GM12801 (cell line): Measurements from ENCODE around the gene EPHB1.

Experiments used
- TF ChIP-seq, protein P1 (sequence below): IDR thresholded peaks from one replicate; pipeline ENCODE4 v1.5.1; 2011; ENCODE audit warnings: control low read depth; ENCODE audit not compliant: insufficient read length; ENCODE audit errors: extremely low read depth

Gene EPHB1

GRCh38 chr3:134885877-134886621, 91.0 kb downstream of the EPHB1 start:
- TF ChIP-seq, protein P1, sequence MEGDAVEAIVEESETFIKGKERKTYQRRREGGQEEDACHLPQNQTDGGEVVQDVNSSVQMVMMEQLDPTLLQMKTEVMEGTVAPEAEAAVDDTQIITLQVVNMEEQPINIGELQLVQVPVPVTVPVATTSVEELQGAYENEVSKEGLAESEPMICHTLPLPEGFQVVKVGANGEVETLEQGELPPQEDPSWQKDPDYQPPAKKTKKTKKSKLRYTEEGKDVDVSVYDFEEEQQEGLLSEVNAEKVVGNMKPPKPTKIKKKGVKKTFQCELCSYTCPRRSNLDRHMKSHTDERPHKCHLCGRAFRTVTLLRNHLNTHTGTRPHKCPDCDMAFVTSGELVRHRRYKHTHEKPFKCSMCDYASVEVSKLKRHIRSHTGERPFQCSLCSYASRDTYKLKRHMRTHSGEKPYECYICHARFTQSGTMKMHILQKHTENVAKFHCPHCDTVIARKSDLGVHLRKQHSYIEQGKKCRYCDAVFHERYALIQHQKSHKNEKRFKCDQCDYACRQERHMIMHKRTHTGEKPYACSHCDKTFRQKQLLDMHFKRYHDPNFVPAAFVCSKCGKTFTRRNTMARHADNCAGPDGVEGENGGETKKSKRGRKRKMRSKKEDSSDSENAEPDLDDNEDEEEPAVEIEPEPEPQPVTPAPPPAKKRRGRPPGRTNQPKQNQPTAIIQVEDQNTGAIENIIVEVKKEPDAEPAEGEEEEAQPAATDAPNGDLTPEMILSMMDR = no peak

GRCh38 chr3:134886991-134887390, 91.9 kb downstream of the EPHB1 start:
- TF ChIP-seq, protein P1 = no peak

DNA sequence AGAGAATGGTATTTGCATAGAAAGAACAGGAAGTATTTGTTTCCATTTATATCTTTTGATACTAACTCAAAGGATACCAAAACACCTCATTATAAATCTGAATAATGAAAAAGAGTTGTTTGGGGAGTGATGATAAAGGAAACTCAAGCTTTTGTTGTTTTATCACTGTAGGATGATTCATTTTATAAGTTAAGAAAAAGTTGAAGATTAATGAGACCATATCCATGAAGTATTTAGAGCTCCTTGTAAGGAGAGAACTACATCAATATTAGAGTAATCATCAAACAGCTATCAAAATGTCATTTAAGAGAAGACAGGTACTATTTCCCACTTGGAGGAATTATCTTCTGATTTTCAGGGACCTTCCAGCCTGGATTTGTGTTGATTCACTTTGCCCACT, 92.5 kb downstream of the EPHB1 start:
- TF ChIP-seq, protein P1 = no peak

- TF ChIP-seq, protein P1 = no peak
These were observed 97.3 kb downstream of the EPHB1 start for GRCh38 chr3:134892326-134892725.

- TF ChIP-seq, protein P1 = no peak
These were observed 97.7 kb downstream of the EPHB1 start for GRCh38 chr3:134892761-134893160.

GRCh38 chr3:134894533-134894932, 99.5 kb downstream of the EPHB1 start:
- TF ChIP-seq, protein P1 = no peak

DNA sequence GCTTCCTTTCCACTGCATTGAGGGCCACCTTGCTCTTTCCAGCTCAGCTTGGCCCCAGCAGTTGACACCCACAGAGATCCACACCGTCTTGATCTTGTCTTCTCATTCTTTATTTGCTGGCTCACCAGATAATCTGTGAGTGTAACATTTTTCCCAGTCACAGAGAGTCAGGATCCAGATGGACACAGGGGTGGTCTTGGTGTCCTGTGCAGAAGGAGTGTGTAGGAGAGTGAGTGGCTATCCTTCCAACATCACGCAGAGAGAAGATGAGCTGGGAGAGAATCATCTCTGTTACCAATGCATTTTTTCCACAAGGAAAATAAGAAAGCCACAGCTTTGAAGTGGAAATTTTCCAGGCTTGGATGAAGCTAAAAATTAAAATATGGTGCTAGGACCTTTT, 100.1 kb downstream of the EPHB1 start:
- TF ChIP-seq, protein P1 = no peak
